GM21786 (cell line): ENCODE measurements around the gene OGFOD3.
"Not testable (repeated sequence)": the region's sequence is repeated elsewhere in the genome, so short reads cannot be mapped to it uniquely, and the experiment has no call there.

Source experiments
- ATAC-seq: cut with Tn5 transposase; IDR thresholded peaks from one replicate; pipeline ENCODE4 v1.9.1; 2021; ENCODE audit not compliant: unreplicated experiment

OGFOD3 gene

DNA sequence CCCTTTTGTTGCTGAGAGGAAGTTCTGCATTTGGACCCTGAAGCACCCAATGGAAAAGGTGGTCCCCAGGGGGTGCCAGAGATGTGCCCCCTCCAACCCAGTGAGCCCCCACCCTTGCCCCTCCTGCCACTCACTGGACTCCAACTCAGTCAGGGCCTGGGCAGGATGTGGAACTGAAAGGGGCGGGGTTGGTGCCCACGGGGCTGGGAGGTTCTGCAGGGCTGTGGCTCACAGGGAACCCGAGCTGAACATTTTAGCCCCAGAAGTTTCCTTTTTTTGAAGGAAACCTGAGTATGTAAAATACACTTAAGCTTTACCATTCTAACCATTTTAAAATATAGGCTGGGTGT is 15.8 kb upstream of the OGFOD3 start:
- no peak for ATAC-seq

DNA sequence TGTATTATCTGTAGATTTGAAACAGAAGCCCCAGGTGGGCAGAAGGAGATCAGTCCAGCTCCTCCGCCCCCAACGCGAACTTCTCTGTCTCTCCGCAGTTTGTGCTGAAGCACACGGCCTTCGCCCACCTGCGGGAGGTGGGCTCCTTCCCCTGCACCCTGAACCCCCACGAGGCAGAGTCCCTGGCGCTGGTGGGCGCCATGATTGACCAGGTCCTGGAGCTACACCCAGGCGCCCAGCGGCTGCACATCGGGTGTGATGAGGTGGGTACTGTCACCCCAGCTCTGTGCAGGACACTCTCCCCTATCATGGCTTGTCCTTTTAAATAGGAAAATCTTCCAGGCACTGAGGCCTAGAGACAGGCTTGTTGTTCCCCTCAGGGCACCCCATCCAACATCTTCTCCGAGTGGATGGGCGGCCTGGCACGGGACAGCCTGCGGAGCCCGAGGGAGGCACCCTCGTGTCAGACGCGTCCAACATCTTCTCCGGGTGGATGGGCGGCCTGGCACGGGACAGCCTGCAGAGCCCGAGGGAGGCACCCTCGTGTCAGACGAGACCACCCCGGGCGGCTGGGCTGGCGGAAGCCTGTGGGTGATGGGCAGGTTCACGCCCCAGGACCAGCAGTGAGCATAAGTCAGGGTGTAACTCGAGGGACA is 15.3 kb upstream of the OGFOD3 start:
- ATAC-seq: no peak

DNA sequence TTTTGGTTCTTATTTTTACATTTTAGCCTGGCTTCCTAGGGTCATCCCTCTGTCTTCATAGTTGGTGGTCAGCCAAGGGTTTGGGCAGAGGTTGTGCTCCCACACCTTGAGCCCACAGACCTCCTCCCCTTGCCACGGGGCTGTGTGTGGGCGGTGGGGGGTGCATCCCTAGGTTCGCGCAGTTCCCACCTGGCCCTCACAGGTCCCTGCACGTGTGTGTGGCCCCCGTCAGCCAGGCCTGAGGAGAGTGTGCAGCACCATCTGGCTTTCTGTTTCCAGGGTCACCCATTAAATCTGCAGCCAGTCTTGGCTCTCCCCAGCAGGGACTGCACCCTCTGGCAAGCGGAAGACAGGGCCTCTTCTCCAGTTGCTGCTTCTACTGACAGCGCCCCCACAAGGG is 13.6 kb upstream of the OGFOD3 start:
- no peak for ATAC-seq

DNA sequence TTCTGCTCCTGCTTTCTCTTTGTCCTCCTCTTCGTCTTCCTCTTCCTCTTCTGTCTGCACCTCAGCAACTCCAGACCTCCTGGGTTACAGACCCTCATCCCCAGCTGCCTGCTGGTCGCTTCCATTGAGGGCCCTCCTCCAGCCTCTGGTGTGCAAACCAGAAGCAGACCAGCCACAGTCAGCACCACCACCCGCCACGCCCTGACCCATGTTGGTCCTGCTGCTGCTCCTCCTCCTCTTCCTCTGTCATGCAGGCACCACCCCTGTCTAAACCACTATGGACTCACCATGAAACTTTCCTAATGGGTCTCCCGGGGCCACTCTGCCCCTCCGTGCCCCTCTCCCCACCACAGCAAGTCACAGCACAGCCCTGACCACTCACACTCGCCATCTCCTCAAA is 11.4 kb upstream of the OGFOD3 start:
- ATAC-seq: no peak

DNA sequence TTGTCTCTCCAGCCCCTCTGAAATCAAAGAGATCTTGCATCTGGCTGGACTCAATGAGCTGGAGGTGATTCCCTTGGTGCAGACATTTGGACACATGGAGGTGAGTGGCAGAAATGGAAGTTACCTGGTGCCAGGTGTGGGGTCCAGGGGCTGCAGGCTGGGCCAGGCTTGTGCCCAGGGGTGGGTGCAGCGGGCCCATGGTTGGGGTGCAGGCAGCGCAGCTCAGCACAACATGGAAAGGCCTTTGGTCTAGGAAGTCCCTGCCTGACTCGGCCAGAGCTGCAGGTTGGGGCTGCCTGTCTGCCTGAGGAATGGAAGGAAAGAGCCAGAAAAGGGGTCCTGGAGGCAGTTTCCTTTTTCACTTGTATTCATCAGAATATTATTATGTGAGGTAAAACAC is 10.2 kb upstream of the OGFOD3 start:
- no peak for ATAC-seq

DNA sequence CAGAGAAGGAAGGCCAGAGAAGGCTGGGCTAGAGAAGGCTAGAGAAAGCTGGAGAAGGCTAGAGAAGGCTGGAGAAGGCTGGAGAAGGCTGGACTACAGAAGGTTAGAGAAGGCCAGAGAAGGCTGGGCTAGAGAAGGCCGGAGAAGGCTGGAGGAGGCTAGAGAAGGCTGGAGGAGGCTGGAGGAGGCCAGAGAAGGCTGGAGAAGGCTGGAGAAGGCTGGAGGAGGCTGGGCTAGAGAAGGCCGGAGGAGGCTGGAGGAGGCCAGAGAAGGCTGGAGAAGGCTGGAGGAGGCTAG is 6.4 kb upstream of the OGFOD3 start:
- ATAC-seq: no peak

DNA sequence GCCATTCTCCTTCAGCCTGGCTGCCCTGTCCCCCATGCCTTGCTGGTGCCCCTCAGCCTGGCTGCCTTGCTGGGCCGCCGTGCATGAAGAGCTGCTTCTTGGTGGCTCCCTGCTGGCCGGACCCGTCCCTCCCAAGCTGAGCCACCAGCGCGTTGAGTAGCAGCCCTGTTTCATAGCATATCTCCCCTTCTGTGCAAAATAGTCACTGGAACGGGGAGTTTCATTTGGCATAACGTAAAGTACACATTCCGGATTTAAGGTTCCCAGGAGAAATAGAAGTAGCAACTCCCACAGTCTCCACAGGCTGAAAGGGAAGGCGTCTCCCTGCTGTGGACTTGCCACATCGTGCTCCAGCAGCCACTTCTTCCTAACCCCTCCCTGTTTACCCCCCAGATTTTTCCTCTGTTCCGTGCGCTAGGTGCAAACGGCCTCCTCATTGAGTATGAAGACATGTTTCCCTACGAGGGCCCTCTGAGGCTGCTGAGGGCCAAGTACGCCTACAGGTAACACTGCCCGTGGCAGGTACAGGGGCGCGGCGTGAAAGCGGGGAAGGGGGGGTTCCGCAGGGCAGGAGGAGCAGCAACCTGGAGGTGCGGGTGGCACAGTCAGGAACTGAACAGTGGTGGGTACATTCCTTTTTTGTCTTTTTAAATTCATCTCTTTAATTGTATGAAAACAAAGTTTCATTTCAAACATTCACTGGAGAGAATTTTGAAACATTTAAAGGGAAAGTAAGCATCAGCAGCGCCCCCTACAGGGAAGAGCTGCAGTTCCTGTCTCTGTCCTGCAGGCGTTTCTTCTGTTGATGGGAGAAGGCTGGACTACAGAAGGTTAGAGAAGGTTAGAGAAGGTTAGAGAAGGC is 5.8 kb upstream of the OGFOD3 start:
- ATAC-seq: no peak

DNA sequence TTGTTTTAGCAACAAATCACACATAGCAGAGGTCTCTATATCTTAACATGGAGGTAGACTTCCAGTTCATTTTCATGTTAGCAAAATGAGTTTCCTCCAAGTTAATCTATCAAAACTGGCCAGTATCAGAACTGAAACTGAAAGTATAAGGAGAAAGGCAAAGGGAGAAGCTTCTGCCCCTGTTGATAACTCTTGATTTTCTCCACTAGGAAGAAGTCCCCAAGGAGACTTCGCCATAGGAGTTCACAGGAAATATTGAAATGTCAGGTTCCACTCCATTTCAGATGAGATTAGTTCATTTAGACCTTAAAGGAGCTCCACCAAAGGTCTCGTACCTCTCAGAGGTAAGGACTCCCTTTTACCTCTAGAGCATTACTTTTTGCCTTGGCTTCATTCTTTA is 1.2 kb upstream of the OGFOD3 start:
- no peak for ATAC-seq

DNA sequence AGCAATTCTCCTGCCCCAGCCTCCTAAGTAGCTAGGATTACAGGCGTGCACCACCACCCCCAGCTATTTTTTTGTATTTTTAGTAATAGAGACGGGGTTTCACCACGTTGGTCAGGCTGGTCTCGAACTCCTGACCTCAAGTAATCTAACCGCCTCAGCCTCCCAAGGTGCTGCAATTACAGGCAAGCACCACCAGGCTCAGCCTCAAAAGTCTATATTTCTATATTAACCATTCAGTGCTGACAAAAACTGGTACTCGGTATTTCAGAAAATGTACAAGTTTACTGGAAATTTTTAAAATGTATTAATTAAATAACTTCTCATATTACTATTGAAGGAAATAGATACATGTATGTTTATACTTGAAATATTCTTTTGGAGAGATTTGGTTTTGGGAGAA is 1.6 kb downstream of the OGFOD3 start:
- no peak for ATAC-seq

DNA sequence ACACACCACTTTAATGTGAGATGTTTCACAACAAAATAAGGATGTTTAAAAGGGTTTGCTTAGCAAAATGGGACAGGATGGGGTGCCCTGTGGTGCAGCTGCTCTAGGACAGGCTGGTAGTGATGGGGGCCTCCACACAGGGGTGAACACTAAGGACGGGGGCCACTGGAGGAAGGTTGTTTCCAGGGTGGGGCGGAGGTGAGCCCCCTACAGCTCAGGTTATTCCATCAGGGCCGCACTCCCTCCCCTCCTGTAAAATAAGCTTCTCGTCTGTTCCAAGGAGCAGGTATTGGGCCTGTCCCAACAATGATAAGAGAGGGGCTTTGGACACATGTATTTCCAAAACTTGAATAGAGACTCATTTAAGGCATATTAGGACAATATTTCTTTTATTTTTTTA is 2.1 kb downstream of the OGFOD3 start:
- no peak for ATAC-seq

DNA sequence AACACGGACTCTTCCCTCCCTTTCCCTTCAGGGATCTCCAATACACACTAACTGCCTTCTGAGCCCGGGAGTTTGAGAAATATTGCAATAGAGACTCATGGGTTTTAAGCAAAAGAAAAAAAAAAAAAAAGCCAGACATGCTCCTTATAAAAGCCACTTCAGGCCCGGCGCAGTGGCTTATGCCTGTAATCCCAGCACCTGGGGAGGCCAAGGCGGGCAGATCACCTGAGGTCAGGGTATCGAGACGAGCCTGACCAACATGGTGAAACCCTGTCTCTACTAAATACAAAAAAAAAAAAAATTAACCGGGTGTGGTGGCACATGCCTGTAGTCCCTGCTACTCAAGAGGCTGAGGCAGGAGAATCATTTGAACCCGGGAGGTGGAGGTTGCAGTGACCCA is 2.6 kb downstream of the OGFOD3 start:
- no peak for ATAC-seq

DNA sequence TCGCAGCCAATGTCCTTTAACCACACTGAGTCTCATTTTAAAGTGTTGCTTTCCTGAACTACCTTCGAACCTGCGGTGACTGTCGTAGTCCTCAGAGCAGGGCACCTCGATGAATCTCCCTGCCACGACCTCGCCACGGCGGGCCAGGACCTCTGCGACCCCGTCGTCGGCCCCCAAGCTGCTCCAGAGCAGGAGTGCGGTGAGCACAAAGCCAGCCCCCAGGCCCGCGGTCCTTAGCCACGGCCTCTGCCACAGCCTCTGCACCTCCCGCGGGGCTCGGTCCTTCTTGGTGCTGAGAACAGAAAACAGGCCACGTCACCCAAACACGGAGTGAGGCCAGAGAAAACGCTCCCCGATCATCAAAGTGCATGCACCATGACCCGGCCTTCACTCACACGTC is 3.0 kb downstream of the OGFOD3 start:
- ATAC-seq: no peak

DNA sequence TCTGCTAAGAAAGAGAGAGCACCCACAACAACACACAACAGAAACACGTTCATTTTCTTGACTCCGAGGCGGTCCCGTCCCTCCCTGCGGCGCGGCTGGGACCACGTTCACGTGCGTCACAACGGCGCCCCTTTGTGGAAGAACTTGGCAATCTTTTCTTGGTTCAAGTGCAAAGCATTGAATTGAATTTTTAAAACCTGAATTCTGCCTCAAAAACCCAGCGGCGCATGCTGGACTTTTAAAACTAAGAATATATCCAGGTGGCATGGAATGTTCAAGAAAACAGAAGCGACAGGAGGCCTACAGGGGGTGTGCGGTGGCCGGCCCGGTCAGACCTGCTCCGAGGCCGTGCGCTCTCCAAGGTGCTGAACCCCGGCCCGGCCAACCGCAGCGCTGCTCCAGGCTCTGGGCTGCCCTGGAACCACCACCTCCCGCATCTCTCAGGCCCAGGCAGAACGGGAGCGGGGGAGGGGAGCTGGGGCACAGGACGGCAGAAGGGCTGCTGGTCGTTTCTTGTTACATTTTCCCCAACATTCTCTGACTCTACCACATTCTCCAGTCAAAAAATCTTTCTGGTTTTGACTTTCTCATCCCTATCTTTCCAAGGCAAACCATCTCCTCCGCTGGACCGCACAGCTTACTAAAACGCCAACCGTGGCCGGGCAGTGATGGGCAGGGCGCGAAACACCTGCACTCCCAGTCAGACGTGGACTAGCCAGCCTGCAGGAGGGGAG is 3.7 kb downstream of the OGFOD3 start:
- no peak for ATAC-seq

DNA sequence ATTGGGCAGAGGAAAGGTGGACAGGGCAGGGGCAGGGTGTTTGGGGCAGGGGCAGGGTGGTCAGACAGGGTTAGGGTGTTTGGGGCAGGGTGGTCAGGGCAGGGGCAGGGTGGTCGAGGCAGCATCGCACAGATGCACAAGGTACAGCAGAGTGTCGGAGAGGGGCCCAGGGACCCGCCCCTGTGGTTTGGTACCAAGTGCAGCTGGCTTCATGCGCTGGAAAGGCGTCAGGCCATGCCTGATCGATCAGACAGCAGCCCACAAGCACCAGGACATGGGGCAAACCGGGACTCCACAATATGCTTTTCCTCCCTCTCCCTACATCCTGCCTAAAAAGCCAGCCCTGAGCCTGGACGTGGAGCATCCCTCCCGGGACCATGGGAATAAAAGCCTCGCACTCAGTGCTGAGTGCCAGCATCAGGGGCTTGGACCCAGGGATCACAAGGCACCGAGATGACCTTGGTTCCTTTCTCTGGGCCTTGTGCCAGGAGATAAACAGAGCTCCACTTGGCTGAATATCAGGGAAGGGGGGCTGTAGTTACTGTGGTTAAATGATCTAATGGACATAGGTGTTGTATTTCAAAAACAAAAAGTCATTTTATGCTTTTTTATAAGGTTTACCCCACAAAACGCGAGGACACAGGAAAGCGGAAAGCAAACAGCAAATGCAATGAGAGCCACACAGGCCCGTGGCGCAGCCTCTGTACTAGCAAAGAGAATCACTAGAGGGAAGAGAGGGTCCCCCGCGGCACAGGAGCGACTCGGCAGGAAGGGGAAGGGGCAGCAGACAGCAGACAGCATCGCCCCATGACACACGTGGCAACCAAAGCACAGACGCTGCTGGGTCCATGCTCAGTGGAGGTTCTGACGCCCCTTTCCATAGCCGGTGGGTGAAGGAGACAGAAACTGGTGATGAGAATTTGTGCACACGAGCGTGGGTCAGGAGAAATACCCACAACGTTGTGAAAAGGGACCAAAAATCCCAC is 5.6 kb downstream of the OGFOD3 start:
- no peak for ATAC-seq

DNA sequence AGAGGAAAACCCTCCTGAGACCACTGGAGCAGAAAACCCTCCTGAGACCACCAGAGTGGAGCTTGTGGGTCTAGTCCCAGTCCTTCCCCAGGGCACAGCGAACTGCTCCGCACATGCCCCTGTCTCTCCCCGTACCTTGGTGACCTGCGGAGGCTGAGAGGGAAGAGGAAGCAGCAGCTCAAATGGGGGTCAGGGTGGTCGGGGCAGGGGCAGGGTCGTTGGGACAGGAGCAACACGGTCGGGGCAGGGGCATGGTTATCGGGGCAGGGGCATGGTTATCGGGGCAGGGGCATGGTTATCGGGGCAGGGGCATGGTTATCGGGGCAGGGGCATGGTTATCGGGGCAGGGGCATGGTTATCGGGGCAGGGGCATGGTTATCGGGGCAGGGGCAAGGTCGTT is 6.3 kb downstream of the OGFOD3 start:
- ATAC-seq: not testable (repeated sequence)

DNA sequence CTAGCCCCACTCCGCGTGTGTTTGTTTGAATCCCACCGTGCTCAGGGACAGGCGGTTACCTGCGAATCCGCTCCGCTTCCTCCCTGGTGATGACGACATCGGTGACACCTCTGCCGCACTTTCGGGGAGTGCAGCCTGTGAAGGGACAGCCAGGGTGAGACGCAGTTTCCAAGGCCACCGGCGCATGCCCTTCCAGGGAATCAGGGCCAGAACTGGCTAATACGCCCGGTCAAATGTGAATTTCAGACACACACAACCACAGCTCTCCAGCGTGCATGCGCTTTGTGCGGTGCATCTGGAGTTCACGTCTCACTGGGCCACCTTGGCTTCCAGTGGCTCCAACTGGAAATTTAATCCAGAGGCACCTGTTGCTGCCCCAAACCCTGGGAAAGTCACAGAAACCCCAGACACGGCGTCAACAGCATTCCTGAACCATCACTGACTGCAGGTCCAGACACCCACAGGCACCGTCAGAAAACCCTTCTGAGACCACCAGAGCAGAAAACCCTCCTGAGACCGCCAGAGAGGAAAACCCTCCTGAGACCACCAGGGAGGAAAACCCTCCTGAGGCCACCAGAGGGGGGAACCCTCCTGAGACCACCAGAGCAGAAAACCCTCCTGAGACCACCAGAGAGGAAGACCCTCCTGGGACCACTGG is 6.9 kb downstream of the OGFOD3 start:
- no peak for ATAC-seq

DNA sequence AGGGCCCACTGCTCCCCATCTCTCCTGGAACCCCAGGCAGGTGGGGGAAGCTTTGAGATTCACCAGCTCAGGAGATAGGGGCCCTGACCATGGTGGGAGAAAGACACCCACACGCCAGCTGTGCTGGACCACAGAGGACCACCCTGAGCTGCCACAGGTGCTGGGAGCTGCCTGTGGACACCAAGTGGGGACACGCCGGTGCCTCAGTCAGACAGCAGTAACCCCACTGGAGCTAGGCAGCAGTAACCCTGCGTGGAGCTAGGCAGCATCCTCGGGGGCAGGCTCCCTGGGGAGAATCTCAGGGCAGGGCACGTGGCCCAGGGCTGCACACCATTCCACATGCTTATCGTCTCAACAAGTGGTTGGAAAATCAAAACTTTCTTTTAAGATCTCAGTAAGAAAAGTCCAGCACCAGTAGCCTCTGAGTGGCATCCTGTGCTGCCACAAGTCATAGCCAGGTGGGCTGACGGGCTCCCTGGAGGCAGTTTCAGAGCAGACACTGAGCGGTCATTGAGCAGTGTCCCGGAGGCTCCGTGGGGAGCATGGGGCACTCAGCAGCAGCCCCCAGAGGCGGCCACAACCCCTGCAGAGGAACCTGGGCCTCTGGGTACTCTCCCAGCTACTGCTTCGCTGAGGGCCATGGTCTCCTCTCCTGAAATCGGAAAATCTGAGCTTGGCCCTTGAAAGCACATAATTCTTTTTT is 8.2 kb downstream of the OGFOD3 start:
- ATAC-seq: no peak

DNA sequence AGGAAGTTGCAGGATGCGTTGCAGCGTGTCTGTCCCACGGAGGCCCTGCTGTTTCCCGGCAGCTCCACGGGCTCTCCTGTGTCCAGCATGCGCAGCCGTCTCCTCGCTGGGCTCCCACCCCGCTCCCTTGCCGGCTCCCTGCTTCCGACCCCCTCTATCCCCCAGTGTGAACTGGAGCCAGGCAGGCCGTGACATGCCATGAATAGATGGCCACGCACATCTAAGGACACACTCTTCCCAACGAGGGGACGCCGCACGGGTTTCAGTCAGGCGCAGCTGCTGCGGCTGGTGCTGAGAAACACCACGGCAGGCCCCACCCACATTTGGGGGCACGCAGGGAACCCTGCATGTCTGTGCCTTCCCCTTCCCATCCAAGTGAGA is 9.5 kb downstream of the OGFOD3 start:
- ATAC-seq: no peak

DNA sequence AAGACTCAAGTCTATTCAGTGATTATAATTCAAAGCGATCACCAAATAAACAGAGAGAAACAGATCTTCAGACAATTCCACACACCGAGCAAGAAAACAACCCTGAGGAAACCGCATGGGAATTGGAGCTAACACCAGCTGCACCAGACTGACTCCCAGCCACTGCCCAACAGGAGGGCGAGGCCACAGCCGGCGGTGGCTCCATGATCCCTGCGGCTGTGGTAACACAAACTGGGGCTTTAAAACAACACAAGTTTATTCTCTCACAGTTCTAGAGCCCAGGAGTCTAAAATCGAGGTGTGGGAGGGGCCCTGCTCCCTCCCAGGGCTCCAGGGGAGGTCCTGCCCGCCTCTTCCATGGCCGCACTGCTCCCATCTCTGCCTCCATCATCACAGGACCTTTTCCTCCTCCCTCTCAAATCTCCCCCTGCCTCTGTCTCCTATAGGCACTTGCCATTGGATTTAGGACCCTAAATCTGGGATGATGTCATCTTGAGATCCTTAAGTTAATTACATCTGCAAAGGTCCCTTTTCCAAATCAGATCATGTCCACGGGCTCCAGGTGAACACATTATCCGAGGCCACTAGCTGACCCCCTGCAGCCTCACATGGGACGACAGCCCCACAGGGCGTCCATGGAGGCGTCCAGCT is 10.0 kb downstream of the OGFOD3 start:
- ATAC-seq: no peak

DNA sequence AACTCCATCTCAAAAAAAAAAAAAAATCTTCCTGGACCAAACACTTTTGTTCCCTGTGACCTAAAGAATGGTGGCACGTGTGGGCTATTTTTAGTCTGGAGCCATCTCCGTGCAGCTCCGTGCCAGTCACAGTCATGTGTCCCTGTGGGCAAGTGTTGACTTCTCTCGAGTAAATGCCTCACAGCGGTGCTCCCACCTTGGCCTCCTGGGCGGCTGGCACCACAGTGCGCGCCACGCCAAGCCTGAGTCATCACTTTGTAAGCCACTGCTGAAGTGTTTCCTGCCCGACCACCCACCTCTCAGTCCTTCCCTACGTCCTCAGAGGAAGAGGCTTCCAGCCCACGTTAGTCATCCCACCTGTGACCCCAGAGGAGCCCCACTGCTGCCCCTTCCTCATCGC is 11.1 kb downstream of the OGFOD3 start:
- ATAC-seq: no peak
